GM12878 (cell line): ENCODE data around the gene SEMA7A. TPM values are rescaled to one million over a fixed set of nuclear protein-coding genes. Genes with fewer than 3 reads are reported as not detected.

Experiments
- FOXK2 ChIP-seq: fragments of 450-650 bp; IDR thresholded peaks from 2 replicates; pipeline ENCODE4 v1.6.1; 2017; ENCODE audit warnings: mild to moderate bottlenecking, moderate library complexity
- IKZF1 ChIP-seq: fragments of 450-650 bp; conservative IDR thresholded peaks from 2 replicates; pipeline ENCODE4 v1.6.1; 2017; ENCODE audit warnings: antibody characterized with exemption, mild to moderate bottlenecking
- NFIC ChIP-seq: IDR thresholded peaks from 2 replicates; pipeline ENCODE4 v1.6.1; 2012; ENCODE audit warnings: low read depth, mild to moderate bottlenecking, inconsistent platforms, low read length, moderate library complexity
- PAX8 ChIP-seq: fragments of 450-650 bp; IDR thresholded peaks from 2 replicates; pipeline ENCODE4 v1.6.1; 2017; ENCODE audit warnings: mild to moderate bottlenecking, moderate library complexity
- PML ChIP-seq: IDR thresholded peaks from 2 replicates; pipeline ENCODE4 v1.6.1; 2012; ENCODE audit warnings: low read length, inconsistent platforms
- POU2F2 ChIP-seq: IDR thresholded peaks from 3 replicates; pipeline ENCODE4 v1.6.1; 2011; ENCODE audit warnings: low read depth, mild to moderate bottlenecking, low read length, borderline replicate concordance
- RB1 ChIP-seq: fragments of 450-650 bp; formaldehyde crosslinking; IDR thresholded peaks from 2 replicates; pipeline ENCODE4 v1.6.1; 2017; ENCODE audit warnings: mild to moderate bottlenecking, borderline replicate concordance
- STAT3 ChIP-seq: IDR thresholded peaks from 2 replicates; pipeline ENCODE4 v1.6.1; 2011; ENCODE audit warnings: low read depth, low read length, improper control_type of control experiment
- SUZ12 ChIP-seq: fragments of 200-600 bp; sonication (generic); IDR thresholded peaks from one replicate; pipeline ENCODE4 v1.6.1; 2018; ENCODE audit warnings: antibody characterized with exemption, mild to moderate bottlenecking; ENCODE audit not compliant: unreplicated experiment
- WRNIP1 ChIP-seq: IDR thresholded peaks from 2 replicates; pipeline ENCODE4 v1.6.1; 2011; ENCODE audit warnings: low read depth, low read length, improper control_type of control experiment, borderline replicate concordance
- ZBTB40 ChIP-seq: fragments of 450-650 bp; IDR thresholded peaks from 2 replicates; pipeline ENCODE4 v1.6.1; 2016; ENCODE audit warnings: mild to moderate bottlenecking, moderate library complexity, borderline replicate concordance
- ZNF217 ChIP-seq: fragments of 450-650 bp; IDR thresholded peaks from 2 replicates; pipeline ENCODE4 v1.6.1; 2017; ENCODE audit warnings: antibody characterized with exemption, mild to moderate bottlenecking
- ZNF24 ChIP-seq: fragments of 450-650 bp; IDR thresholded peaks from 2 replicates; pipeline ENCODE4 v1.6.1; 2017; ENCODE audit warnings: antibody characterized with exemption, mild to moderate bottlenecking
- ZNF687 ChIP-seq: fragments of 450-650 bp; IDR thresholded peaks from 2 replicates; pipeline ENCODE4 v1.6.1; 2017; ENCODE audit warnings: mild to moderate bottlenecking, moderate library complexity
- polyA plus RNA-seq, 11 experiments: library from polyadenylated mRNA; depleted of rRNA in 4 of 11; unstranded in 6 of 11; stranded (reverse) in 5 of 11; fragments of >200 nt; fragmentation: Nextera tagmentation in 4 of 11; fragmentation: Illumina TruSeq in 1 of 11; extraction: Ambion mirVana in 4 of 11; extraction: Trizol in 1 of 11; gene quantifications; 1 replicate in 1 of 11; 2 replicates in 10 of 11; pipeline versions ENCODE4 v1.2.1 to v1.2.3, GENCODE V29; 2011 to 2016; ENCODE audit warnings: inconsistent platforms in 2 of 11, missing spikeins in 2 of 11, low read depth in 1 of 11
- total RNA-seq, 4 experiments: library from RNA; depleted of rRNA in 3 of 4; stranded (reverse); fragments of >200 nt in 3 of 4; fragmentation: Illumina TruSeq in 1 of 4; extraction: Trizol in 1 of 4; gene quantifications; 2 replicates each; pipeline versions ENCODE4 v1.2.1 to v1.2.3, GENCODE V29; 2013 to 2021
- TF ChIP-seq, protein P1 (sequence below): fragments of 450-650 bp; IDR thresholded peaks from 2 replicates; pipeline ENCODE4 v1.6.1; 2017; ENCODE audit warnings: mild to moderate bottlenecking, moderate library complexity

SEMA7A gene
- total and polyA plus RNA-seq, 10 of the 15 experiments (the other 5 are each of a cell fraction or from before 2014, with no cell fraction given): 0.08 to 112 (median 53.5) TPM

GRCh38 chr15:74460871-74461846 lies 27.4 kb upstream of the SEMA7A start, which contains the start of gene UBL7 (continued):
- peak; percentile 70; the same call in 1 of the 2 replicates for TF ChIP-seq ZNF687
- TF ChIP-seq POU2F2: peak; percentile 89; the same call in 2 of the 3 replicates
- TF ChIP-seq RB1: peak; percentile 66
- peak; percentile 68 for TF ChIP-seq NFIC
- no peak for TF ChIP-seq ZNF217
- TF ChIP-seq WRNIP1: no peak
- no peak for TF ChIP-seq STAT3
- TF ChIP-seq PAX8: no peak
- TF ChIP-seq FOXK2: peak; percentile 91
- peak; percentile 86 for TF ChIP-seq IKZF1
- peak; percentile 97 for TF ChIP-seq ZBTB40
- no peak for TF ChIP-seq ZNF24
- TF ChIP-seq PML: peak; percentile 75; the same call in 1 of the 2 replicates
- TF ChIP-seq, protein P1, sequence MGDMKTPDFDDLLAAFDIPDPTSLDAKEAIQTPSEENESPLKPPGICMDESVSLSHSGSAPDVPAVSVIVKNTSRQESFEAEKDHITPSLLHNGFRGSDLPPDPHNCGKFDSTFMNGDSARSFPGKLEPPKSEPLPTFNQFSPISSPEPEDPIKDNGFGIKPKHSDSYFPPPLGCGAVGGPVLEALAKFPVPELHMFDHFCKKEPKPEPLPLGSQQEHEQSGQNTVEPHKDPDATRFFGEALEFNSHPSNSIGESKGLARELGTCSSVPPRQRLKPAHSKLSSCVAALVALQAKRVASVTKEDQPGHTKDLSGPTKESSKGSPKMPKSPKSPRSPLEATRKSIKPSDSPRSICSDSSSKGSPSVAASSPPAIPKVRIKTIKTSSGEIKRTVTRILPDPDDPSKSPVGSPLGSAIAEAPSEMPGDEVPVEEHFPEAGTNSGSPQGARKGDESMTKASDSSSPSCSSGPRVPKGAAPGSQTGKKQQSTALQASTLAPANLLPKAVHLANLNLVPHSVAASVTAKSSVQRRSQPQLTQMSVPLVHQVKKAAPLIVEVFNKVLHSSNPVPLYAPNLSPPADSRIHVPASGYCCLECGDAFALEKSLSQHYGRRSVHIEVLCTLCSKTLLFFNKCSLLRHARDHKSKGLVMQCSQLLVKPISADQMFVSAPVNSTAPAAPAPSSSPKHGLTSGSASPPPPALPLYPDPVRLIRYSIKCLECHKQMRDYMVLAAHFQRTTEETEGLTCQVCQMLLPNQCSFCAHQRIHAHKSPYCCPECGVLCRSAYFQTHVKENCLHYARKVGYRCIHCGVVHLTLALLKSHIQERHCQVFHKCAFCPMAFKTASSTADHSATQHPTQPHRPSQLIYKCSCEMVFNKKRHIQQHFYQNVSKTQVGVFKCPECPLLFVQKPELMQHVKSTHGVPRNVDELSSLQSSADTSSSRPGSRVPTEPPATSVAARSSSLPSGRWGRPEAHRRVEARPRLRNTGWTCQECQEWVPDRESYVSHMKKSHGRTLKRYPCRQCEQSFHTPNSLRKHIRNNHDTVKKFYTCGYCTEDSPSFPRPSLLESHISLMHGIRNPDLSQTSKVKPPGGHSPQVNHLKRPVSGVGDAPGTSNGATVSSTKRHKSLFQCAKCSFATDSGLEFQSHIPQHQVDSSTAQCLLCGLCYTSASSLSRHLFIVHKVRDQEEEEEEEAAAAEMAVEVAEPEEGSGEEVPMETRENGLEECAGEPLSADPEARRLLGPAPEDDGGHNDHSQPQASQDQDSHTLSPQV: no peak
- TF ChIP-seq SUZ12: no peak
